Peyer's patch (tissue), 4 donors: ENCODE data around the gene AHI1.

Experiments
- POLR2A ChIP-seq, 2 donors: fragments of 450-650 bp; IDR thresholded peaks; one replicate each; pipeline ENCODE4 v1.5.1; 2017; ENCODE audit warnings: antibody characterized with exemption in 2 of 2, mild to moderate bottlenecking in 2 of 2, moderate library complexity in 2 of 2
- TF ChIP-seq, protein P1 (sequence below), 6 experiments: fragments of 450-650 bp in 4 of 6; fragments of 200-600 bp in 2 of 6; sonication (generic) in 1 of 6; IDR thresholded peaks; one replicate each; pipeline ENCODE4 v1.5.1; 2017 to 2019; ENCODE audit warnings: antibody characterized with exemption in 6 of 6, mild to moderate bottlenecking in 3 of 6, moderate library complexity in 1 of 6

DNA sequence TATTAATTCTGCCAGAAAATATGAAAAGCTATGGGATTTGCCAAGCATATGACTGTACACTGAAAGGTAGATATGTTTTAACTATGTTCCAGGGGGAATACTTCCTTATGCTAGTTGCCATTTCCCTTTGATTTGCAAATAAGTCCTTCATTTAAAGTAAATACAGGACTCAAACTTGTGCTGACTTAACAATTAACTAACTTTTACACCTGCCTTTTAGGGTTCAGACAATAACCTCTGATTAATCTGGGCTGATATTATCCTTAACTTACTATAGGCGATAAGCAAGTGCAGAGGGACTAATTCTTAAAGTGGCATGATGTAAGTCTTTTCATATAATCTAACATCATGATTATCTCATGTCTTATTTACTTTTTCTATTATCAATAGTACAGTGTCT, 143.1 kb downstream of the AHI1 start:
- TF ChIP-seq, protein P1, sequence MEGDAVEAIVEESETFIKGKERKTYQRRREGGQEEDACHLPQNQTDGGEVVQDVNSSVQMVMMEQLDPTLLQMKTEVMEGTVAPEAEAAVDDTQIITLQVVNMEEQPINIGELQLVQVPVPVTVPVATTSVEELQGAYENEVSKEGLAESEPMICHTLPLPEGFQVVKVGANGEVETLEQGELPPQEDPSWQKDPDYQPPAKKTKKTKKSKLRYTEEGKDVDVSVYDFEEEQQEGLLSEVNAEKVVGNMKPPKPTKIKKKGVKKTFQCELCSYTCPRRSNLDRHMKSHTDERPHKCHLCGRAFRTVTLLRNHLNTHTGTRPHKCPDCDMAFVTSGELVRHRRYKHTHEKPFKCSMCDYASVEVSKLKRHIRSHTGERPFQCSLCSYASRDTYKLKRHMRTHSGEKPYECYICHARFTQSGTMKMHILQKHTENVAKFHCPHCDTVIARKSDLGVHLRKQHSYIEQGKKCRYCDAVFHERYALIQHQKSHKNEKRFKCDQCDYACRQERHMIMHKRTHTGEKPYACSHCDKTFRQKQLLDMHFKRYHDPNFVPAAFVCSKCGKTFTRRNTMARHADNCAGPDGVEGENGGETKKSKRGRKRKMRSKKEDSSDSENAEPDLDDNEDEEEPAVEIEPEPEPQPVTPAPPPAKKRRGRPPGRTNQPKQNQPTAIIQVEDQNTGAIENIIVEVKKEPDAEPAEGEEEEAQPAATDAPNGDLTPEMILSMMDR (IDR thresholded peaks at IDR 0.05) = no peak
- no peak for TF ChIP-seq POLR2A (IDR thresholded peaks at IDR 0.05)
